Kidney (tissue), 14 donors: ENCODE results near the gene UBL7. TPM values are rescaled to one million over a fixed set of nuclear protein-coding genes. Genes with fewer than 3 reads are reported as not detected.

ENCODE experiments used
- DNase-seq, 5 donors: peaks; one replicate each; pipeline ENCODE4 v3.0.0-alpha.2; 2013 to 2020
- FAIRE-seq: peaks from 2 replicates; lab custom pipeline; 2012; peaks lifted over from hg19 to GRCh38; lab: Jason Lieb, UNC
- H3K27ac ChIP-seq, 2 donors: one replicate each; pipeline ENCODE4 v1.7.0; 2013; ENCODE audit warnings: low read depth in 2 of 2, low read length in 2 of 2, inconsistent platforms in 1 of 2
- H3K27me3 ChIP-seq: one replicate; pipeline ENCODE4 v1.7.1; 2013; ENCODE audit warnings: low read length, inconsistent platforms; ENCODE audit not compliant: control insufficient read depth, insufficient read depth
- H3K36me3 ChIP-seq, 3 donors: one replicate each; pipeline versions ENCODE4 v1.7.0 to v1.7.1; 2013; ENCODE audit warnings: low read length in 3 of 3, control low read depth in 1 of 3, inconsistent platforms in 1 of 3; ENCODE audit not compliant: insufficient read depth in 3 of 3, control insufficient read depth in 2 of 3
- H3K4me1 ChIP-seq, 3 donors: one replicate each; pipeline versions ENCODE4 v1.7.0 to v1.7.1; 2013; ENCODE audit warnings: low read length in 3 of 3, inconsistent platforms in 1 of 3, low read depth in 1 of 3; ENCODE audit not compliant: control insufficient read depth in 2 of 3, insufficient read depth in 2 of 3
- H3K4me3 ChIP-seq, 3 donors: one replicate each; pipeline versions ENCODE4 v1.7.0 to v1.8.1; 2013; ENCODE audit warnings: low read length in 3 of 3, control low read depth in 1 of 3, inconsistent platforms in 1 of 3
- H3K9ac ChIP-seq, 3 donors: one replicate each; pipeline versions ENCODE4 v1.7.0 to v1.7.1; 2013; ENCODE audit warnings: low read length in 3 of 3, control low read depth in 1 of 3, inconsistent platforms in 1 of 3
- H3K9me3 ChIP-seq, 3 donors: one replicate each; pipeline versions ENCODE4 v1.7.0 to v1.7.1; 2013; ENCODE audit warnings: low read length in 3 of 3, control low read depth in 1 of 3, inconsistent platforms in 1 of 3; ENCODE audit not compliant: control insufficient read depth in 2 of 3, insufficient read depth in 1 of 3
- intact Hi-C: fragments of 100-400 bp; cut with DNase I; formaldehyde crosslinking; loops from one replicate; pipeline ENCODE4 v1.11.1; 2022
- polyA plus RNA-seq: library from polyadenylated mRNA; stranded (reverse); fragments of 350-450 nt; fragmentation: Illumina TruSeq; extraction: RNeasy Lipid Tissue Mini Kit (QIAGEN cat#74804); gene quantifications from one replicate; pipeline ENCODE4 v1.2.3, GENCODE V29; 2014; ENCODE audit warnings: low read depth, low replicate concordance; ENCODE audit not compliant: insufficient read depth
- total RNA-seq: library from RNA; stranded (reverse); fragmentation: NEBNext Ultra II Directional; extraction: Animal tissue kit (Norgen Biotek cat#: 25700); gene quantifications from one replicate; pipeline ENCODE4 v1.2.1, GENCODE V29; 2021
- TF ChIP-seq, protein P1 (sequence below): IDR thresholded peaks from 3 replicates; pipeline ENCODE4 v1.5.1; 2012; ENCODE audit warnings: mild to moderate bottlenecking, moderate library complexity, borderline replicate concordance; ENCODE audit not compliant: insufficient read depth; ENCODE audit errors: extremely low read depth
- donor health status: control.
- donor health status: control.
- donor health status: control.
- donor health status: control.
- donor health status: control.
- donor health status: DM: yes; HTN: yes; CAD: no.
- donor health status: Normal renal cell carcinoma (clear cell type).

Gene UBL7
- total and polyA plus RNA-seq, 2 donors from 2014 or later = 32.9 to 75.8 TPM

DNA sequence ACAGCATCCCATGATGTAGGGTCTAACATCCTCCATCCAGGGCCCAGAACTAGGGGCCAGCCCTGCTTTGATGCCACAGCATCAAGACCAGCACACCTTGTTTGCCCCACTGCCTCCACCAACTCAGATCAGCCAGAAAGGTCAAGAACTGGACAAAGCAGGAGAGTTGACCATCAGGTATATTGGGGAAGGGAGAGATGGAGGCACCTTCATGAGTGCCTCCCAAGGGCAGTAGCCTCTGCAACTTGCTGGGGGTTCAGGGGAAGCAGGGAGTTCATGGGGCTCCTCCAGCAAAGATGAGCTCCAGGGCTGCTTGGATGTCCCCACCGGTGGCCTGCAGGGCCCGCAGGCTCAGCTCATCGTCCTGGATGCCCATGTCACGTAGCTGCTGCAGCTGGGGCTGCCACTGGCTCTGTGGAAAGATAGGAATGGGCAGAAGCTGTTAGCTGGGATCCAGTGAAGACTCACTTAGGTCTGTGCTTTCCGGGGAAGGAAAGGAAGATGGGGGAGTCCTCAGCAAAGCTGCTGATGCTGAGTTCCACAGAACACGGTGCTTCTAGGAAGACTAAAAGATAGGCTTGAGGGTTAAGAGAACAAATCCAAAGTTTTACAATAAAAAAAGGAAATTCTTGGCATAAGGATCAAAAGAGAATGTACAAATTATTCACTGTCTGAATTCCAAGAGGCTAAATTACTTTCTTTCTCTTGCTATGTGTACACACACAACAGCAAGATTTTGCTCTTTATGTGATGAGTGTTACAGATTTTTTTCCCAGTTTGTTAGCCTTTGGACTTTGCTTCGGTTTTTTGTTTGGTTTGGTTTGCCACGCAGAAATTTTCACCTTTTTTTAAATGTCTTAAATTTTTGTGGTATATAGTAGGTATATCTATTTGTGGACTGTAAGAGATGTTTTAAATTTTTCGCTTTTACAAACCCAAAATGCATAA is 14.9 kb downstream of the UBL7 start:
- TF ChIP-seq, protein P1, sequence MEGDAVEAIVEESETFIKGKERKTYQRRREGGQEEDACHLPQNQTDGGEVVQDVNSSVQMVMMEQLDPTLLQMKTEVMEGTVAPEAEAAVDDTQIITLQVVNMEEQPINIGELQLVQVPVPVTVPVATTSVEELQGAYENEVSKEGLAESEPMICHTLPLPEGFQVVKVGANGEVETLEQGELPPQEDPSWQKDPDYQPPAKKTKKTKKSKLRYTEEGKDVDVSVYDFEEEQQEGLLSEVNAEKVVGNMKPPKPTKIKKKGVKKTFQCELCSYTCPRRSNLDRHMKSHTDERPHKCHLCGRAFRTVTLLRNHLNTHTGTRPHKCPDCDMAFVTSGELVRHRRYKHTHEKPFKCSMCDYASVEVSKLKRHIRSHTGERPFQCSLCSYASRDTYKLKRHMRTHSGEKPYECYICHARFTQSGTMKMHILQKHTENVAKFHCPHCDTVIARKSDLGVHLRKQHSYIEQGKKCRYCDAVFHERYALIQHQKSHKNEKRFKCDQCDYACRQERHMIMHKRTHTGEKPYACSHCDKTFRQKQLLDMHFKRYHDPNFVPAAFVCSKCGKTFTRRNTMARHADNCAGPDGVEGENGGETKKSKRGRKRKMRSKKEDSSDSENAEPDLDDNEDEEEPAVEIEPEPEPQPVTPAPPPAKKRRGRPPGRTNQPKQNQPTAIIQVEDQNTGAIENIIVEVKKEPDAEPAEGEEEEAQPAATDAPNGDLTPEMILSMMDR = no peak
- H3K4me3 ChIP-seq = no peak overlapping the region
- FAIRE-seq (no peak), DNase-seq (no peak)
- no peak overlapping the region for H3K27ac ChIP-seq
- H3K27me3 ChIP-seq = no peaks in the 10 kb centered on the region
- H3K9me3 ChIP-seq = no peaks in the 10 kb centered on the region
- intact Hi-C loops = no loop called here
- peaks cover 4 to 32% (median 25%) of the 10 kb centered on the region in 3 donors for H3K36me3 ChIP-seq
- no peak overlapping the region for H3K9ac ChIP-seq
- H3K4me1 ChIP-seq = peaks cover 0 to 5% (median 0%) of the 10 kb centered on the region in 3 donors

DNA sequence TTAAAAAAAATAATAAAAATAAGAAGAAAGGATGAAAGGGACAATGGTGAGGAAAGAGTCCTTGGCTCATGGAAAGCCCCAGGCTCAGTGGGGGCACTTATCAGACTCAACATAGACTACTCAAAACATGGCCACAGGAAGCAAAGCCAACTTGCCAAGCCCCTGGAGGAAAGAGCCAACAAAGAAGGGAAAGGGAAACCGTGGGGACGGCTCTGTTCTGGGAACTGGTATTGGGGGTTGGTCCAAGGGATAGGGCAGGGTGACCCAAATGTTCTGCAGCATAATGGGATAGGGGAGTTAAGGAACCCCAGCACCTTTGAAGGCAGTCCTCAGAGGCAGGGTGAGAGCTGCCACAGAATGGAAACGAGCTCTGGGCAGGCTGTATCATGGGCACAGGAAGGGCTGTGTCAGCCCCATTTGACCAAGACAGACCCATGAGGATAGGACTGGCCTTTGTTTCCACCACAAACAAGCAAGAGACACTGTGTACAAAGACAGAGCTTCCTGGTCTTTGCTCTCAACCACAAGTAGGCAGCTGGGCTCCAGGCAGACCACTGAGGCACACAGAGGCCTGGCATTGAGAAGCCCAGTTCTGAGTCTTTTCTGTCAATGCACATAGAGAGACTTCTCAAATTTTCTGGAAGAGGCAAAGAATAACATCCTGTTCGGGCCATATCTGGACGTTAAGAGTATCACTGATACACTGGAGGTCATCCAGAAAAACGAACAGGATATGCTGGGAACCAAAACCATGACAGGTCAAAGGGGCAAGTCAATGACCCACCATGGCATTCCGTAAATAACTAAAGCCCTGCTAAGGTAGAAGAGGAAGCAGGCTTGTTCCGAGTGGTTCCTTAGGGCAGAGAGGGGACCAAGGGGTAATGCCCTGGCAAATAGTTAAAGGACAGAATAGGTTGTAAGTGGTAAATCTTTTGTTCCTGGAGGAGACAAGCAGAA is 16.6 kb downstream of the UBL7 start:
- no peak overlapping the region for H3K9ac ChIP-seq
- H3K27me3 ChIP-seq = no peaks in the 10 kb centered on the region
- DNase-seq (no peak), FAIRE-seq (no peak)
- H3K9me3 ChIP-seq = no peaks in the 10 kb centered on the region
- TF ChIP-seq, protein P1 = no peak
- peaks cover 4 to 21% (median 16%) of the 10 kb centered on the region in 3 donors for H3K36me3 ChIP-seq
- no peak overlapping the region for H3K27ac ChIP-seq
- peaks cover 0 to 5% (median 0%) of the 10 kb centered on the region in 3 donors for H3K4me1 ChIP-seq
- intact Hi-C loops = no loop called here
- H3K4me3 ChIP-seq = no peak overlapping the region

DNA sequence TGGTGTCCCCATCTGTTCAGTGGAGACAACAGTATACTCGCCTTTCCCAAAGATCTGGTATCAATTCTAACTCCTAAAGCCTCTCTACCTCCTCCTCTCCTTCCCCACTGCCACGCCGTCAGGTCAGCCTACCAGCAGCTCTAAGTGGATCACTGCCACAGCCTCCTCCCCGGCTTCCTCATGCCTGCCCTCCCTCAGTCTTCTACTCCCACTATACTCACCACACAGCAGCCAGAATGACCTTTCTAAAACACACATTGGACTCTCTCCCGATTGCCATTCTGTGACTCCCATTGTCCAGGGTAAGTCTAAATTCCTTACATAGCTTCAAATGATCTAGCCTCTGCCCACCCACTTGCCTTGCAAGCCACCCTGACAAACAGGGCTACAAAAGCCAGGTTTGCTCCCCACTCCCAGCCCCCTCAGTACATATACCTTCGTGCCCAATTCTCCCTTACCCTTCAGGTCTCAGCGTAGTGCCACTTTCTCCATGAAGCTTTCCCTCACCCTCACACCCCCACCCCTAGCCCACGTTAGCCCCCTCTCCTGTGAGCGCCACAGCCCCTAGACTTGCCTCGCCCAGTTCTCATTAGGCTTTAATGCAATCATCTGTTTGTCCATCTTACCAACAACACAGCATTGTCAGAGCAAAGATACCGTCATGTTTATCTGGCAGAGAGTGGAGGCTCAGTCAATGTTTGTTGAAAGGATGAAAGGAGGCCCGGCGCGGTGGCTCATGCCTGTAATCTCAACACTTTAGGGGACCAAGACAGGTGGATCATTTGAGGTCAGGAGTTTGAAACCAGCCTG is 17.7 kb downstream of the UBL7 start:
- peak in 1 of 5 donors; percentile 30 for DNase-seq
- H3K9me3 ChIP-seq = no peaks in the 10 kb centered on the region
- H3K36me3 ChIP-seq = peaks cover 2 to 11% (median 10%) of the 10 kb centered on the region in 3 donors
- H3K27me3 ChIP-seq = no peaks in the 10 kb centered on the region
- TF ChIP-seq, protein P1 = no peak
- H3K9ac ChIP-seq = no peak overlapping the region
- intact Hi-C loops = no loop called here
- H3K27ac ChIP-seq = no peak overlapping the region
- FAIRE-seq = no peak
- no peak overlapping the region for H3K4me3 ChIP-seq
- peaks cover 0 to 5% (median 0%) of the 10 kb centered on the region in 3 donors for H3K4me1 ChIP-seq
